ENCODE data around the gene GET4.
A peak's percentile ranks its signal among the peaks of the same experiment; 100 is the strongest.

The GET4 gene

GRCh38 chr7:876077-876971 is at the start of gene GET4:
GET4 (plus strand) TSS chr7:876554; CDS start chr7:876646, 92 bp downstream.
- peak; percentile 89 to 92 for DNase-seq

GRCh38 chr7:828793-829561 is 47.4 kb upstream of the GET4 start:
- DNase-seq: no peak

- DNase-seq: no peak
Measured at GRCh38 chr7:830069-830468, 46.3 kb upstream of the GET4 start.

GRCh38 chr7:831596-832166 is 44.7 kb upstream of the GET4 start:
- peak; percentile 8 to 26 for DNase-seq

GRCh38 chr7:832167-832967 is 44.0 kb upstream of the GET4 start, which contains the start of gene SUN1:
SUN1 (plus strand) TSS chr7:832476; CDS start chr7:832525, 49 bp downstream.
- no peak for DNase-seq

- no peak for DNase-seq
Measured at GRCh38 chr7:832968-833424, 43.4 kb upstream of the GET4 start.

- no peak for DNase-seq
Measured at GRCh38 chr7:833601-834258, 42.6 kb upstream of the GET4 start.

- no peak for DNase-seq
Measured at GRCh38 chr7:834277-834676, 42.1 kb upstream of the GET4 start.

- DNase-seq: no peak
Measured at GRCh38 chr7:835021-835420, 41.3 kb upstream of the GET4 start.

- peak in 1 of 2 donors; percentile 21 for DNase-seq
Measured at GRCh38 chr7:835485-836401, 40.6 kb upstream of the GET4 start.

GRCh38 chr7:836429-836828 is 39.9 kb upstream of the GET4 start:
- DNase-seq: peak; percentile 7 to 10

- no peak for DNase-seq
Measured at GRCh38 chr7:837001-837400, 39.4 kb upstream of the GET4 start.

- DNase-seq: no peak
Measured at GRCh38 chr7:840001-840600, 36.3 kb upstream of the GET4 start.

GRCh38 chr7:841943-842342 is 34.4 kb upstream of the GET4 start:
- DNase-seq: no peak

- no peak for DNase-seq
Measured at GRCh38 chr7:842431-843031, 33.8 kb upstream of the GET4 start.

- no peak for DNase-seq
Measured at GRCh38 chr7:843230-843629, 33.1 kb upstream of the GET4 start.

GRCh38 chr7:844043-844442 is 32.3 kb upstream of the GET4 start:
- DNase-seq: no peak

GRCh38 chr7:844514-844913 is 31.8 kb upstream of the GET4 start:
- no peak for DNase-seq

- DNase-seq: no peak
Measured at GRCh38 chr7:845091-845490, 31.3 kb upstream of the GET4 start.

- DNase-seq: no peak
Measured at GRCh38 chr7:845731-846130, 30.6 kb upstream of the GET4 start.
